Measurements from ENCODE around the gene CYTH3. TPM values are rescaled to one million over a fixed set of nuclear protein-coding genes. Genes with fewer than 3 reads are reported as not detected.

CYTH3 gene
- total RNA-seq, 4 donors from 2014 or later = 41.0 to 75.5 (median 56.7) TPM

DNA sequence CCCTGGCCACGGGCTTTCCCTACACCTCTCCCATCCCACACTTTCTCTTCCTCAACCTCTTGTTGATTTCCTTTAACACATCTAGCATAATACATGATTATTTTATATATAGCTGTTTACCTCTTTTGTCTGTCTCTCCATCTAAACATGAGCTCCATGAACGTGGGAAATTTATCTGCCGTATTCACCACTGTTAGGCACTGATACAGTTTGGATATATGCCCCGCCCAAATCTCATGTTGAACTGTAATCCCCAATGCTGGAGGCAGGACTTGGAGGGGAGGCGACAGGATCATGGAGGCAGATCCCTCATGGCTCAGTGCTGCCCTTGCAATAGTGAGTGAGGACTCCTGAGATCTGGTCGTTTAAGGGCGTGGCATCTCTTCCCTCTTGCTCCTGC, 5.7 kb downstream of the CYTH3 start:
- 90% methylated on average over 7 of the region's 7 CpGs for WGBS, 2 donors
- no peaks in the 10 kb centered on the region for H3K27me3 ChIP-seq
- H3K4me1 ChIP-seq = peaks cover 5 to 10% of the 10 kb centered on the region in 2 donors
- no peaks in the 10 kb centered on the region for H3K36me3 ChIP-seq
- no peaks in the 10 kb centered on the region for H3K9me3 ChIP-seq
- intact Hi-C loops (cut with DNase I) = loop anchor here (10.0 kb wide), 1 partner anchor 58 kb away; no protein-coding TSS in a partner anchor
- TF ChIP-seq POLR2A (IDR thresholded peaks at IDR 0.05) = no peak
- TF ChIP-seq, protein P1, sequence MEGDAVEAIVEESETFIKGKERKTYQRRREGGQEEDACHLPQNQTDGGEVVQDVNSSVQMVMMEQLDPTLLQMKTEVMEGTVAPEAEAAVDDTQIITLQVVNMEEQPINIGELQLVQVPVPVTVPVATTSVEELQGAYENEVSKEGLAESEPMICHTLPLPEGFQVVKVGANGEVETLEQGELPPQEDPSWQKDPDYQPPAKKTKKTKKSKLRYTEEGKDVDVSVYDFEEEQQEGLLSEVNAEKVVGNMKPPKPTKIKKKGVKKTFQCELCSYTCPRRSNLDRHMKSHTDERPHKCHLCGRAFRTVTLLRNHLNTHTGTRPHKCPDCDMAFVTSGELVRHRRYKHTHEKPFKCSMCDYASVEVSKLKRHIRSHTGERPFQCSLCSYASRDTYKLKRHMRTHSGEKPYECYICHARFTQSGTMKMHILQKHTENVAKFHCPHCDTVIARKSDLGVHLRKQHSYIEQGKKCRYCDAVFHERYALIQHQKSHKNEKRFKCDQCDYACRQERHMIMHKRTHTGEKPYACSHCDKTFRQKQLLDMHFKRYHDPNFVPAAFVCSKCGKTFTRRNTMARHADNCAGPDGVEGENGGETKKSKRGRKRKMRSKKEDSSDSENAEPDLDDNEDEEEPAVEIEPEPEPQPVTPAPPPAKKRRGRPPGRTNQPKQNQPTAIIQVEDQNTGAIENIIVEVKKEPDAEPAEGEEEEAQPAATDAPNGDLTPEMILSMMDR (IDR thresholded peaks at IDR 0.05) = no peak
- no peak overlapping the region for H3K27ac ChIP-seq
- DNase-seq = no peak
- H3K4me3 ChIP-seq (replicated peaks in 1 of 3) = no peak overlapping the region

DNA sequence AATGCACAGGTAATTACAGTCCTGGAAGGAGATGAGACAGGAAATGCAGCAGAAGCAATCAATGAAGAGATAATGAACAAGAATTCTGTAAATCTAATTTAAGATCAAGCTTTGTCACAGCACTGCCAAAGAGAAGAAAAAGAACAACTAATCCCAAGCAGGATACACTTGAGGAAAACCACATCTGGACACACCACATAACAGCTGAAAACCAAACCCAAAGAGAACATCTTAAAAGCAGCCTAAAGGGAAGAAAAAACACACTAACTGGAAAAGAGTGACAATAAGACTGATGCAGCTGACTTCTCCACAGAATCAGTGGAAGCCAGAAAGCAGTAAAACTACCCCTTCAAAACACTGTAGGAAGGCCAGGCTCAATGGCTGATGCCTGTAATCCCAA, 10.2 kb downstream of the CYTH3 start:
- Histone ChIP-seq H3K4me3 (replicated peaks in 1 of 3) (no peak overlapping the region), H3K27me3 (no peaks in the 10 kb centered on the region), H3K36me3 (no peaks in the 10 kb centered on the region), H3K4me1 (peaks cover 21 to 37% of the 10 kb centered on the region in 2 donors), H3K27ac (no peak overlapping the region), H3K9me3 (no peaks in the 10 kb centered on the region)
- no peak for DNase-seq
- intact Hi-C loops (cut with DNase I) = loop anchor here (10.0 kb wide), 1 partner anchor 63 kb away; no protein-coding TSS in a partner anchor
- TF ChIP-seq POLR2A (IDR thresholded peaks at IDR 0.05) = no peak
- TF ChIP-seq, protein P1 (IDR thresholded peaks at IDR 0.05) = no peak

DNA sequence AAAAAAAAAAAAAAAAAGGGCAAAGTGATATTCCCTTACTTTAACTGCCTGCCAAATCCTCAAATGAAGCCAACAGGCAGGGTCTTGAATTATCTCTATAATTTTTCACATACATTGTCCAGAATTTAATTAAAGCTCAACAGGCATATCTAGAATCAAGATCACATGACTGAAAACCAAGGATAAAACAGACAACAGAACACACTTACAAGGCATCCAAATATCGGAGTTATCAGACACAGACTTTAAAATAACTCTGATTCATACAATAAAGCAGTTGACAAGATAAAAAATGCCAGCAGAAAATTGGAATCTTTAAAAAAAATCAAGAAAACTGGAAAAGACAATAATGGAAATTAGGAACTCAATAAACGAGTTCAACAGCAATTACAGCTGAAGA, 10.7 kb downstream of the CYTH3 start:
- intact Hi-C loops (cut with DNase I) = loop anchor here (10.0 kb wide), 1 partner anchor 63 kb away; no protein-coding TSS in a partner anchor
- peaks cover 21 to 39% of the 10 kb centered on the region in 2 donors for H3K4me1 ChIP-seq
- H3K27ac ChIP-seq = peak overlapping the region in 1 of 3 donors; percentile 71
- no peaks in the 10 kb centered on the region for H3K36me3 ChIP-seq
- TF ChIP-seq, protein P1 (IDR thresholded peaks at IDR 0.05) = no peak
- TF ChIP-seq POLR2A (IDR thresholded peaks at IDR 0.05) = no peak
- 77 to 84% methylated on average over 2 of the region's 2 CpGs for WGBS, 2 donors
- H3K4me3 ChIP-seq (replicated peaks in 1 of 3) = no peak overlapping the region
- no peak for DNase-seq
- no peaks in the 10 kb centered on the region for H3K9me3 ChIP-seq
- H3K27me3 ChIP-seq = no peaks in the 10 kb centered on the region

DNA sequence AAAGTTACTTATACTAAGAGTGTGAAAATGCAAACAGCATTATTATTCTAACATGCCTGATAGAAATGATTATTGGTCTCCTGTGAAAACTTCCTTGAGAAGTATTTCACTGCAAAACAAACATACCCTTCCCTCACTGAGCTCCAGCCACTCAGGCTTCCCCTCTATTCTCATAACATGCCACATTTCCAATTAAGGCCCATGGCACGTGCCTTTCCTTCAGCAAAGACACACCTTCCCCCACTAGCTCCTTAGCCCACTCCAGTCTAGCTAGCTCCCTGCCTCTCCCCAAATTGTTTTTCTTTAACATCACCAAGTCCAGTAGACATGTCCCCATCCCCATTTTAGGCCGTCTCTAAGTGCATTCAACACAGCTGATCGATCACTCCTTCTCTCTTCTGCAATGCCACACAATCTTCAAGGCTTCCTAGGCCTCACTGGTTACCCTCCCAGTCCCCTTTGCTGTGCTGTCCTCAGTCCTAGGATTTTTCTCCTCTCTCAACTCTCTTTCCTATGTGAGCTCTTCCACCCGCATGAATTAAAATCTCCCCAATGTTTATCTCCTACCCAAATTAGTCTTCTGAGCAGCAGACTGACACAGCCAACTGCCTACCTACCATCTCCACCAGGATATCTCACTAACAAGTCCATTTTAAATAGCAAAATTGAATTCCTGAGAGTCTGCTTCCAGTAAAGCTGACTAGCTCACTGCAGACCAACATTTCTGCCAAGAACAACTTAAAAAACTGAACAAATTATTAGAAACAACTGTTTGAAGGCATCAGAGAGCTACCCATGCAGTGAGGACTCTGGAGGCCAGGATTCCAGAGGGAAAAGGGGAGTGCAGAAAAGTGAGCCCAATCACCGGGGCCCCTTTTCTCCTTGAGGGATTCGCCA, 11.9 kb downstream of the CYTH3 start:
- peak; percentile 52 to 59 for DNase-seq
- peaks cover 21 to 51% of the 10 kb centered on the region in 2 donors for H3K4me1 ChIP-seq
- no peaks in the 10 kb centered on the region for H3K27me3 ChIP-seq
- WGBS, 2 donors = 56 to 60% methylated on average over 6 of the region's 6 CpGs
- H3K9me3 ChIP-seq = no peaks in the 10 kb centered on the region
- H3K4me3 ChIP-seq (replicated peaks in 1 of 3) = no peak overlapping the region
- H3K27ac ChIP-seq = peak overlapping the region; percentile 24 to 71 (median 70)
- H3K36me3 ChIP-seq = no peaks in the 10 kb centered on the region
- intact Hi-C loops (cut with DNase I) = loop anchor here (10.0 kb wide), 1 partner anchor 64 kb away; no protein-coding TSS in a partner anchor
- no peak for TF ChIP-seq POLR2A (IDR thresholded peaks at IDR 0.05)
- TF ChIP-seq, protein P1 (IDR thresholded peaks at IDR 0.05) = no peak

DNA sequence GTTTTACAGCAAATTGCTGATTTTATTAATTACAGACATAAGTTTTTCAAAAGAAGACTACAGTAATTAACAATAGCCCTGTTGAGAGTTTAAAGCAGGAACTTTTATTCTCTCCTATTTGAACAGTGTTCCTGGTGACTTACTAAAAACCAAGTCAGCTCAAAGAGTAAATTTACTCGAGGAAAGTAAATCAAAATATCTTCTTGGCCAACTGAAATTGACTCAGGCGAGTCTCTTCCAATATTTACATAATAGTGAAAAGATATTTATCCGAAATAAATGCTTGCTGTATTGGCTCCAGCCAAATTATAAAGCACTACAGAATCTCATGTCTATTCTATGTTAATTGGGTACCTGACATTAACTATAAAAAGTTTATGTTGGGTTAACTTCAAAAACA, 13.2 kb downstream of the CYTH3 start:
- 61 to 64% methylated on average over 3 of the region's 3 CpGs for WGBS, 2 donors
- no peaks in the 10 kb centered on the region for H3K9me3 ChIP-seq
- peak overlapping the region in 1 of 3 donors; percentile 24 for H3K27ac ChIP-seq
- H3K4me3 ChIP-seq (replicated peaks in 1 of 3) = no peak overlapping the region
- H3K4me1 ChIP-seq = peaks cover 21 to 59% of the 10 kb centered on the region in 2 donors
- no peaks in the 10 kb centered on the region for H3K27me3 ChIP-seq
- H3K36me3 ChIP-seq = no peaks in the 10 kb centered on the region
- TF ChIP-seq POLR2A (IDR thresholded peaks at IDR 0.05) = no peak
- TF ChIP-seq, protein P1 (IDR thresholded peaks at IDR 0.05) = no peak
- intact Hi-C loops (cut with DNase I) = no loop called here
- DNase-seq = no peak
